ENCODE results near the gene PSD.

Gene PSD

DNA sequence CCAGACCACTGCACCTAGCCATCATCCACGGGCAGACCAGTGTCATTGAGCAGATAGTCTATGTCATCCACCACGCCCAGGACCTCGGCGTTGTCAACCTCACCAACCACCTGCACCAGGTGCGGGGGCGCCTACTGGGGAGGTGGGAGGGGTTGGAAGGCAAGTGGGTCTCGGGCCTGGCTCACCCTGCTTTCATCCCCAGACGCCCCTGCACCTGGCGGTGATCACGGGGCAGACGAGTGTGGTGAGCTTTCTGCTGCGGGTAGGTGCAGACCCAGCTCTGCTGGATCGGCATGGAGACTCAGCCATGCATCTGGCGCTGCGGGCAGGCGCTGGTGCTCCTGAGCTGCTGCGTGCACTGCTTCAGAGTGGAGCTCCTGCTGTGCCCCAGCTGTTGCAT, 18.5 kb downstream of the PSD start:
- H3K4me3 ChIP-seq (ENCODE audit: low read length) = no peak overlapping the region
- DNase-seq (ENCODE audit: low read depth) = no peak
- TF ChIP-seq, protein P1, sequence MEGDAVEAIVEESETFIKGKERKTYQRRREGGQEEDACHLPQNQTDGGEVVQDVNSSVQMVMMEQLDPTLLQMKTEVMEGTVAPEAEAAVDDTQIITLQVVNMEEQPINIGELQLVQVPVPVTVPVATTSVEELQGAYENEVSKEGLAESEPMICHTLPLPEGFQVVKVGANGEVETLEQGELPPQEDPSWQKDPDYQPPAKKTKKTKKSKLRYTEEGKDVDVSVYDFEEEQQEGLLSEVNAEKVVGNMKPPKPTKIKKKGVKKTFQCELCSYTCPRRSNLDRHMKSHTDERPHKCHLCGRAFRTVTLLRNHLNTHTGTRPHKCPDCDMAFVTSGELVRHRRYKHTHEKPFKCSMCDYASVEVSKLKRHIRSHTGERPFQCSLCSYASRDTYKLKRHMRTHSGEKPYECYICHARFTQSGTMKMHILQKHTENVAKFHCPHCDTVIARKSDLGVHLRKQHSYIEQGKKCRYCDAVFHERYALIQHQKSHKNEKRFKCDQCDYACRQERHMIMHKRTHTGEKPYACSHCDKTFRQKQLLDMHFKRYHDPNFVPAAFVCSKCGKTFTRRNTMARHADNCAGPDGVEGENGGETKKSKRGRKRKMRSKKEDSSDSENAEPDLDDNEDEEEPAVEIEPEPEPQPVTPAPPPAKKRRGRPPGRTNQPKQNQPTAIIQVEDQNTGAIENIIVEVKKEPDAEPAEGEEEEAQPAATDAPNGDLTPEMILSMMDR (IDR thresholded peaks at IDR 0.05; ENCODE audit: insufficient read depth, low read depth, low read length, missing control alignments) = no peak

DNA sequence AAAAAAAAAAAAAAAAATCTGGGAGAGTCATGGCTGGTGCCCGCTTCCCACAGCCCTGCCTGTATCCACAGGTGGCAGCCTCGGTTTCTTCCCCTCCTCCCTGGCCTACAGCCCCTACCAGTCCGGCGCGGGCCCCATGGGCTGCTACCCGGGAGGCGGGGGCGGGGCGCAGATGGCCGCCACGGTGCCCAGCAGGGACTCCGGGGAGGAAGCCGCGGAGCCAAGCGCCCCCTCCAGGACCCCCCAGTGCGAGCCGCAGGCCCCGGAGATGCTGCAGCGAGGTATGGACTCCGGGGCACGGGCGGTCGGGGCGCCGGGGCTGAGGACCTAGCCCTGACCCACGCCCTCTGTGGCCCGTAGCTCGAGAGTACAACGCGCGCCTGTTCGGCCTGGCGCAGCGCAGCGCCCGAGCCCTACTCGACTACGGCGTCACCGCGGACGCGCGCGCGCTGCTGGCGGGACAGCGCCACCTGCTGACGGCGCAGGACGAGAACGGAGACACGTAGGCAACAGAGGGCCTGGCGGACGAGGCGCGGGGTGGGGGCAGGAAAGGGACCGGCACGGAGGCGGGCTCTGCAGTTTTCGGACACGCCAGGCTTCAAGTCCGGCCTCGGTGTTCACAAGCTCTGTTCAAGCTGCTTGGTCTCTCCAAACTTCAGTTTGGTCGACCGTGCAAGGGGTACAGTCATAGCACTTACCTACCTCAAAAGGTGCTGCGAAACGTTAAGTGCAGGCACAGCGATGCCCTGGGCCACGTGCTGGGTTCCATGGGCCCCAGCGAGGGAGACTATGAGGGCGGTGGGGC, 19.2 kb downstream of the PSD start:
- H3K4me3 ChIP-seq (ENCODE audit: low read length) = peak overlapping the region; percentile 45
- DNase-seq (ENCODE audit: low read depth) = peak; percentile 87
- TF ChIP-seq, protein P1 (IDR thresholded peaks at IDR 0.05; ENCODE audit: insufficient read depth, low read depth, low read length, missing control alignments) = peak; percentile 64

DNA sequence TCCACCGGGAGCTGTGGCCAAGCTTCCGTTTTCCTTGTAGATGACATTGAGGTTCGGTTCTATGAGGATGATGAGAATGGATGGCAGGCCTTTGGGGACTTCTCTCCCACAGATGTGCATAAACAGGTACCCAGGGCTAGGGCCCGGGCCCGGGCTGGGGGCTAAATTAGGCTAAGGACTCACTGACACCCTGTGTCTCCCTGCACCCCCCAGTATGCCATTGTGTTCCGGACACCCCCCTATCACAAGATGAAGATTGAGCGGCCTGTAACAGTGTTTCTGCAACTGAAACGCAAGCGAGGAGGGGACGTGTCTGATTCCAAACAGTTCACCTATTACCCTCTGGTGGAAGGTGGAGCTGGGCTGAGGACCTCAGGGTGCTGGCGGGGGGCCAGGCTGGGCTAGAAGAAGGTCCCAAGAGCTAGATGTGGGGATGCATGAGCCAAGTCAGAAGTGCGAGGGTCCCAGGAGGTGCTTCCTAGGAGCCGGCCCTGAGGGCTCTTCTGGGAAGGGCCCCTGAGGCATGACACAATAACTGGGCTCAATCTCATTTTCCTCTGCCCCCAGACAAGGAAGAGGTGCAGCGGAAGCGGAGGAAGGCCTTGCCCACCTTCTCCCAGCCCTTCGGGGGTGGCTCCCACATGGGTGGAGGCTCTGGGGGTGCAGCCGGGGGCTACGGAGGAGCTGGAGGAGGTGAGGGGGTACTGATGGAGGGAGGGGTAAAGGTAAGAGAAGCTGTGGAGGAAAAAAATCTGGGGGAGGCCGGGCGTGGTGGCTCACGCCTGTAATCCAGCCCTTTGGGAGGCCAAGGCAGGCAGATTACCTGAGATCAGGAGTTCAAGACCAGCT, 20.2 kb downstream of the PSD start:
- TF ChIP-seq, protein P1 (IDR thresholded peaks at IDR 0.05; ENCODE audit: insufficient read depth, low read depth, low read length, missing control alignments) = no peak
- no peak overlapping the region for H3K4me3 ChIP-seq (ENCODE audit: low read length)

DNA sequence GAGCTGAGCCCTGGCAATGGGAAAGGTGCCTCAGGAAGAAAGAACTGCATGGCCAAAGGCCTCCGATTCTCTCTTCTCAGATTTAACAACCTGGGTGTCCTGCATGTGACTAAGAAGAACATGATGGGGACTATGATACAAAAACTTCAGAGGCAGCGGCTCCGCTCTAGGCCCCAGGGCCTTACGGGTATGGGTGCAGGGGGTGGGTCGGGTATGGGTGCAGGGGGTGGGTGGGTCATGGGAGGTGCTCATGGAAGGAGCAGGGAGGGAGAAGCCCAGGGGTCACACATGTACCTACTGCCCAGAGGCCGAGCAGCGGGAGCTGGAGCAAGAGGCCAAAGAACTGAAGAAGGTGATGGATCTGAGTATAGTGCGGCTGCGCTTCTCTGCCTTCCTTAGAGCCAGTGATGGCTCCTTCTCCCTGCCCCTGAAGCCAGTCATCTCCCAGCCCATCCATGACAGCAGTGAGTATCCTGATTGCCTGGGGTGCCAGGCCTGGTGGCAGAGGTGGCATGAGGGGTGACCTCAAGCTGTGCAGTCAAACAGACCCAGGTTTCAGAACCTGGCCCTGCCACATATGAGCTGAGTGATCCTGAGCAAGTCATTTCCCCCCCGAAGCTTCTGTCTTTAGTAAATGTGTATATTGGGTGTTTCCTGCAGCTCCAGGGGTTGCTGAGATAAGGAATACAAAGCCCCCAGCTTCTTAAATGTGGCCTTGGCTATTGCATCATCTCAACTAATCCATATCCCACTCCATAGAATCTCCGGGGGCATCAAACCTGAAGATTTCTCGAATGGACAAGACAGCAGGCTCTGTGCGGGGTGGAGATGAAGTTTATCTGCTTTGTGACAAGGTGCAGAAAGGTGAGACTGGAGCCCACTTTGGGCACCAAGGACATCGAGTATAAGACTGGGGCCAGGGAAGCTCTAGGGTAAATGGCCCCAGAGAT, 21.1 kb downstream of the PSD start:
- DNase-seq (ENCODE audit: low read depth) = no peak
- no peak overlapping the region for H3K4me3 ChIP-seq (ENCODE audit: low read length)
- TF ChIP-seq, protein P1 (IDR thresholded peaks at IDR 0.05; ENCODE audit: insufficient read depth, low read depth, low read length, missing control alignments) = no peak

More for the DNA sequence above, 20.2 kb downstream of the PSD start:
- no peak for DNase-seq (ENCODE audit: low read depth)

DNA sequence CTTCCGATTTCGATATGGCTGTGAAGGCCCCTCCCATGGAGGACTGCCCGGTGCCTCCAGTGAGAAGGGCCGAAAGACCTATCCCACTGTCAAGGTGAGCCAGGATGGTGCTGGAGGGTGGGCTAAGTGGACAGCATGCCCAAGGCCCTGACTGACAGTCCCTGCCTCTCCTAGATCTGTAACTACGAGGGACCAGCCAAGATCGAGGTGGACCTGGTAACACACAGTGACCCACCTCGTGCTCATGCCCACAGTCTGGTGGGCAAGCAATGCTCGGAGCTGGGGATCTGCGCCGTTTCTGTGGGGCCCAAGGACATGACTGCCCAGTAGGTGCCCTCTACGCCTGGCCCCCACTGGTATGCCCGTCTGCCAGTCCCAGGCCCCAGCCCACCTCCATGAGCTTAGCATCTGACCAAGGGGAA, 21.8 kb downstream of the PSD start:
- no peak overlapping the region for H3K4me3 ChIP-seq (ENCODE audit: low read length)
- DNase-seq (ENCODE audit: low read depth) = no peak
- TF ChIP-seq, protein P1 (IDR thresholded peaks at IDR 0.05; ENCODE audit: insufficient read depth, low read depth, low read length, missing control alignments) = no peak

DNA sequence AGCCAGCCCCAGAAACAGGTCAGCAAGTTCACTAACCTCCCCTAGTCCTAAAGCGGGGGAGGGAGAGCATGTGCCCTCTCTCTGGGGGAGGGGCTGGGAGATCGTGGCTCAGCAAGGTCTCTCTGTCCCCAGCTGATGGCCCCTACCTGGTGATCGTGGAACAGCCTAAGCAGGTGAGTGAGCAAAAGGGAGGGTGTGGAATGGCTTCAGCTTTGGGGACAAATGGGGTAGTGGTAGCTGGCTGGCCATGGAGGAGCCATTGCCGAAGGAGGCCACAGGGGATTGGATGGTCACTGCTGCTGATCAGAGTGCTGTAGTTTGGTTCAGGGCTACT, 22.3 kb downstream of the PSD start:
- TF ChIP-seq, protein P1 (IDR thresholded peaks at IDR 0.05; ENCODE audit: insufficient read depth, low read depth, low read length, missing control alignments) = no peak
- no peak for DNase-seq (ENCODE audit: low read depth)
- H3K4me3 ChIP-seq (ENCODE audit: low read length) = peak overlapping the region; percentile 74

Data from epithelial cell of esophagus (primary cell).